ENCODE results near the gene SLC25A41. TPM values are rescaled to one million over a fixed set of nuclear protein-coding genes. Genes with fewer than 3 reads are reported as not detected.

Gene SLC25A41
- total RNA-seq, 2 donors from 2014 or later = not detected

GRCh38 chr19:6452899-6453298, 19.3 kb upstream of the SLC25A41 start:
- no peak overlapping the region for H3K4me3 ChIP-seq
- H3K36me3 ChIP-seq = peaks cover 44% of the 10 kb centered on the region
- peaks cover 6 to 16% of the 10 kb centered on the region in 2 donors for H3K9me3 ChIP-seq
- H3K27me3 ChIP-seq = no peaks in the 10 kb centered on the region
- H3K27ac ChIP-seq = no peak overlapping the region
- H3K4me1 ChIP-seq = peaks cover 0 to 1% of the 10 kb centered on the region in 2 donors
- TF ChIP-seq CTCF (IDR thresholded peaks at IDR 0.05) = no peak
- DNase-seq (ENCODE audit: low spot score) = no peak

- peaks cover 44% of the 10 kb centered on the region for H3K36me3 ChIP-seq
Measured at GRCh38 chr19:6452223-6452614, 18.7 kb upstream of the SLC25A41 start.

GRCh38 chr19:6451583-6452222, 18.1 kb upstream of the SLC25A41 start:
- Histone ChIP-seq H3K4me1 (no peaks in the 10 kb centered on the region), H3K27me3 (no peaks in the 10 kb centered on the region), H3K4me3 (no peak overlapping the region), H3K36me3 (peaks cover 48% of the 10 kb centered on the region), H3K9me3 (peaks cover 6 to 16% of the 10 kb centered on the region in 2 donors), H3K27ac (no peak overlapping the region)
- no peak for TF ChIP-seq CTCF (IDR thresholded peaks at IDR 0.05)
- no peak for DNase-seq (ENCODE audit: low spot score)

More at GRCh38 chr19:6452223-6452614, 18.7 kb upstream of the SLC25A41 start:
- no peak overlapping the region for H3K4me3 ChIP-seq
- no peak for DNase-seq (ENCODE audit: low spot score)
- peaks cover 6 to 16% of the 10 kb centered on the region in 2 donors for H3K9me3 ChIP-seq
- no peaks in the 10 kb centered on the region for H3K27me3 ChIP-seq
- H3K4me1 ChIP-seq = no peaks in the 10 kb centered on the region
- TF ChIP-seq CTCF (IDR thresholded peaks at IDR 0.05) = no peak
- no peak overlapping the region for H3K27ac ChIP-seq

- Histone ChIP-seq H3K4me3 (no peak overlapping the region), H3K9me3 (peaks cover 6 to 20% of the 10 kb centered on the region in 2 donors), H3K27me3 (no peaks in the 10 kb centered on the region), H3K27ac (no peak overlapping the region), H3K4me1 (no peaks in the 10 kb centered on the region), H3K36me3 (peaks cover 44% of the 10 kb centered on the region)
- no peak for DNase-seq (ENCODE audit: low spot score)
- no peak for TF ChIP-seq CTCF (IDR thresholded peaks at IDR 0.05)
Measured at GRCh38 chr19:6450166-6450565, 16.6 kb upstream of the SLC25A41 start.

GRCh38 chr19:6448045-6448444, 14.5 kb upstream of the SLC25A41 start:
- H3K36me3 ChIP-seq = peaks cover 25% of the 10 kb centered on the region
- H3K27ac ChIP-seq = no peak overlapping the region

More at GRCh38 chr19:6448045-6448444, 14.5 kb upstream of the SLC25A41 start:
- no peak for TF ChIP-seq CTCF (IDR thresholded peaks at IDR 0.05)
- H3K27me3 ChIP-seq = no peaks in the 10 kb centered on the region
- no peaks in the 10 kb centered on the region for H3K4me1 ChIP-seq
- H3K9me3 ChIP-seq = peaks cover 0 to 6% of the 10 kb centered on the region in 2 donors
- no peak overlapping the region for H3K4me3 ChIP-seq
- no peak for DNase-seq (ENCODE audit: low spot score)

All from right atrium auricular region (tissue), 2 donors.